HG03342 (cell line): Measurements from ENCODE around the gene M1AP.

Experiments
- ATAC-seq: cut with Tn5 transposase; IDR thresholded peaks from one replicate; pipeline ENCODE4 v1.9.1; 2021; ENCODE audit warnings: mild to moderate bottlenecking, moderate library complexity; ENCODE audit not compliant: unreplicated experiment

M1AP gene

GRCh38 chr2:74507926-74508520 is 140.1 kb downstream of the M1AP start:
- ATAC-seq, result peak; percentile 1
